ENCODE data around the gene SNRNP48.

Gene SNRNP48

GRCh38 chr6:7649037-7649810 is 59.2 kb downstream of the SNRNP48 start:
- Histone ChIP-seq H3K27me3 (replicated peaks) (no peaks in the 10 kb centered on the region), H3K4me3 (ENCODE audit: low read depth, low read length) (no peak overlapping the region), H3K27ac (no peak overlapping the region), H3K36me3 (replicated peaks) (no peaks in the 10 kb centered on the region)
- in situ Hi-C loops (cut with HindIII; ENCODE audit: low pct_ligation_motif_present, low sequenced_read_pairs): no loop called here
- no peak for TF ChIP-seq CTCF (IDR thresholded peaks at IDR 0.05; ENCODE audit: low read depth, low read length, missing control alignments)
- no peak for DNase-seq

GRCh38 chr6:7650878-7651277 is 60.9 kb downstream of the SNRNP48 start:
- H3K27me3 ChIP-seq (replicated peaks): no peaks in the 10 kb centered on the region
- DNase-seq: peak; percentile 32
- in situ Hi-C loops (cut with HindIII; ENCODE audit: low pct_ligation_motif_present, low sequenced_read_pairs): no loop called here
- H3K4me3 ChIP-seq (ENCODE audit: low read depth, low read length): no peak overlapping the region
- no peak overlapping the region for H3K27ac ChIP-seq
- no peaks in the 10 kb centered on the region for H3K36me3 ChIP-seq (replicated peaks)
- TF ChIP-seq CTCF (IDR thresholded peaks at IDR 0.05; ENCODE audit: low read depth, low read length, missing control alignments): no peak

GRCh38 chr6:7652957-7653356 is 63.0 kb downstream of the SNRNP48 start:
- Histone ChIP-seq H3K27ac (no peak overlapping the region), H3K27me3 (replicated peaks) (no peaks in the 10 kb centered on the region), H3K36me3 (replicated peaks) (no peaks in the 10 kb centered on the region), H3K4me3 (ENCODE audit: low read depth, low read length) (no peak overlapping the region)
- DNase-seq: no peak
- in situ Hi-C loops (cut with HindIII; ENCODE audit: low pct_ligation_motif_present, low sequenced_read_pairs): no loop called here
- no peak for TF ChIP-seq CTCF (IDR thresholded peaks at IDR 0.05; ENCODE audit: low read depth, low read length, missing control alignments)

- no peak for TF ChIP-seq CTCF (IDR thresholded peaks at IDR 0.05; ENCODE audit: low read depth, low read length, missing control alignments)
Measured at GRCh38 chr6:7656355-7656754, 66.4 kb downstream of the SNRNP48 start.

GRCh38 chr6:7658543-7658942 is 68.5 kb downstream of the SNRNP48 start:
- in situ Hi-C loops (cut with HindIII; ENCODE audit: low pct_ligation_motif_present, low sequenced_read_pairs): no loop called here
- Histone ChIP-seq H3K4me3 (ENCODE audit: low read depth, low read length) (no peak overlapping the region), H3K36me3 (replicated peaks) (no peaks in the 10 kb centered on the region), H3K27ac (no peak overlapping the region), H3K27me3 (replicated peaks) (no peaks in the 10 kb centered on the region)
- TF ChIP-seq CTCF (IDR thresholded peaks at IDR 0.05; ENCODE audit: low read depth, low read length, missing control alignments): no peak
- DNase-seq: no peak

More at GRCh38 chr6:7656355-7656754, 66.4 kb downstream of the SNRNP48 start:
- Histone ChIP-seq H3K4me3 (ENCODE audit: low read depth, low read length) (no peak overlapping the region), H3K36me3 (replicated peaks) (no peaks in the 10 kb centered on the region), H3K27me3 (replicated peaks) (no peaks in the 10 kb centered on the region), H3K27ac (no peak overlapping the region)
- in situ Hi-C loops (cut with HindIII; ENCODE audit: low pct_ligation_motif_present, low sequenced_read_pairs): no loop called here
- no peak for DNase-seq

GRCh38 chr6:7661364-7661763 is 71.4 kb downstream of the SNRNP48 start:
- TF ChIP-seq CTCF (IDR thresholded peaks at IDR 0.05; ENCODE audit: low read depth, low read length, missing control alignments): no peak
- in situ Hi-C loops (cut with HindIII; ENCODE audit: low pct_ligation_motif_present, low sequenced_read_pairs): no loop called here
- no peaks in the 10 kb centered on the region for H3K36me3 ChIP-seq (replicated peaks)
- H3K27me3 ChIP-seq (replicated peaks): no peaks in the 10 kb centered on the region
- no peak for DNase-seq
- no peak overlapping the region for H3K27ac ChIP-seq
- H3K4me3 ChIP-seq (ENCODE audit: low read depth, low read length): no peak overlapping the region

All from brain microvascular endothelial cell (primary cell).